Transverse colon (tissue), 4 donors: ENCODE data around the gene LHX2. TPM values are rescaled to one million over a fixed set of nuclear protein-coding genes. Genes with fewer than 3 reads are reported as not detected.

Experiments used
- DNase-seq: peaks from one replicate; pipeline ENCODE4 v3.0.0-alpha.2; 2019
- H3K27ac ChIP-seq, 4 donors: fragments of 200-600 bp; sonication (generic); 2 replicates each; pipeline ENCODE4 v1.5.1; 2016 to 2018; ENCODE audit warnings: inconsistent platforms in 4 of 4
- H3K27me3 ChIP-seq: fragments of 200-600 bp; sonication (generic); 2 replicates; pipeline ENCODE4 v1.5.1; 2017; ENCODE audit warnings: inconsistent platforms
- H3K36me3 ChIP-seq, 4 donors: fragments of 200-600 bp; sonication (generic); 2 replicates each; pipeline ENCODE4 v1.5.1; 2017 to 2019; ENCODE audit warnings: inconsistent platforms in 4 of 4
- H3K4me1 ChIP-seq, 4 donors: fragments of 200-600 bp; sonication (generic); 2 replicates each; pipeline ENCODE4 v1.5.1; 2017 to 2020; ENCODE audit warnings: inconsistent platforms in 4 of 4
- H3K4me3 ChIP-seq, 4 donors: fragments of 200-600 bp; sonication (generic); 1 replicate in 1 of 4; 2 replicates in 3 of 4; pipeline versions ENCODE4 v1.5.1 to v1.6.1; 2017 to 2019; ENCODE audit warnings: inconsistent platforms in 4 of 4
- H3K9me3 ChIP-seq, 2 donors: fragments of 200-600 bp; sonication (generic); 2 replicates each; pipeline ENCODE4 v1.5.1; 2017 to 2019; ENCODE audit warnings: inconsistent platforms in 2 of 2
- EP300 ChIP-seq: sonication (generic); formaldehyde crosslinking; IDR thresholded peaks from one replicate; pipeline ENCODE4 v1.6.1; 2017; ENCODE audit warnings: antibody characterized with exemption, low read depth
- POLR2A ChIP-seq: fragments of 450-650 bp; IDR thresholded peaks from one replicate; pipeline ENCODE4 v1.6.1; 2016; ENCODE audit warnings: antibody characterized with exemption, mild to moderate bottlenecking, moderate library complexity
- POLR2AphosphoS5 ChIP-seq, 3 donors: sonication (generic); formaldehyde crosslinking; IDR thresholded peaks; one replicate each; pipeline ENCODE4 v1.6.1; 2016; ENCODE audit warnings: antibody characterized with exemption in 3 of 3
- WGBS, 2 donors: methylation state at CpG; one replicate each; pipeline ENCODE4 v1.1.5; 2018; ENCODE audit warnings: low coverage in 1 of 2; 5-methylcytosine and 5-hydroxymethylcytosine counted together
- in situ Hi-C, 4 donors: fragments of 200-750 bp; cut with MboI; loops; one replicate each; pipeline versions ENCODE4 v1.15.0 to v1.15.1; 2017; ENCODE audit warnings: low sequenced_read_pairs in 3 of 4, low pct_ligation_motif_present in 1 of 4, low pct_unique_long_range_greater_than_20kb in 1 of 4
- intact Hi-C: fragments of 100-400 bp; cut with DNase I; formaldehyde crosslinking; loops from one replicate; pipeline ENCODE4 v1.15.1; 2023; ENCODE audit warnings: low total_unique reads
- total RNA-seq, 4 donors: library from RNA; depleted of rRNA; stranded (reverse); fragments of >200 nt; gene quantifications; one replicate each; pipeline ENCODE4 v1.1.0, GENCODE V29; 2016
- TF ChIP-seq, protein P1 (sequence below), 5 experiments: fragments of 200-600 bp in 3 of 5; fragments of 450-650 bp in 2 of 5; sonication (generic) in 3 of 5; IDR thresholded peaks; 1 replicate in 2 of 5; 2 replicates in 3 of 5; pipeline ENCODE4 v1.5.1; 2016 to 2017; ENCODE audit warnings: antibody characterized with exemption in 5 of 5, inconsistent platforms in 3 of 5, mild to moderate bottlenecking in 2 of 5, moderate library complexity in 1 of 5

The LHX2 gene
- total RNA-seq, 4 donors from 2014 or later = not detected

DNA sequence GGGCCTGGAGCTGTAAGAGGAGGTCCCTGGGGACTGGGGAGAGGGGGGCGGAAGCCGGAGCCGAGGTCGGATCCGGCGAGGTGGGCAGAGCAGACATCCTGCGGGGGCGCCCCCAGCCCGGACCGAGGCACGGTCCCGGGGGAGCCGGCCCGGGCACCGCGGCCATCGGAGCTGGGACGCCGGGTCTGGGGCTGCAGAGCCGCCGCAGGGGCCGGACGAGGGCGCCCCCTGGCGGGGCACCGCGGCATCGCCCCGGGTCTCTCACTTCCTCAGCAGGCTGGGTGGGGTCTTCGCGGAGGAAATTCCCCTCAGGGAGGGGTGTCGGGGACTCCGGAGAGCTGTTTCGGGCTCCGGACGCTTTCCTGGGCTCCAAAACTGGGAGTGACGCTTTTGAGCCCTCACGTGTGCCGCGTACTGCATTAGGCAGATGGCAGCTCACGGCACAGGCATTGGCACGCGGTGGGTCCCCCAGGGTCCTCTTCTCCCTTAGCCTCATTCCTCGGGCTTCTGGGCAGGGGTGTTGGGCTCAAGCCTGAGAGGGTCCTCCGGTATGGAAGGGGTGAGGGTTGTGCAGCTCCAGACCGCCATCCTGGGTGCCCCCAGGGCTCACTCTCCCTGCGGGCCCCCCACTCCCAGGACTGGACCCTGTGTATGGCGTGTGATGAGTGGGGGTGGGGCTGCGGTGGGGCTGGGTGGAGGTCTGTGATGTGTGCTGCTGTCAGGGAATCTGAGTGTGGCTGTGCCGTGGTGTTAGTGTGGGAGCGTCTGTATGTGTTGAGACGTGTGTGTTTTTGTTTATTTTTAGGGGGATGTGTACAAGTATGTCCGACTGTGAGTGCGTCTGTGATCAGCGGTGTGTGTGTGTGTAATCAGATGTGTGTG lies 29.6 kb downstream of the LHX2 start:
- WGBS, 2 donors = 11 to 20% methylated on average over 4 to 27 of the region's 55 CpGs
- Histone ChIP-seq H3K9me3 (no peaks in the 10 kb centered on the region), H3K27ac (no peak overlapping the region), H3K36me3 (no peaks in the 10 kb centered on the region), H3K4me3 (peak overlapping the region; percentile 23 to 54 (median 36)), H3K4me1 (peaks cover 10 to 25% (median 22%) of the 10 kb centered on the region in 4 donors), H3K27me3 (peaks cover 91% of the 10 kb centered on the region)
- intact Hi-C loops (loop anchor here (2.0 kb wide), 2 partner anchors 496 to 638 kb away; no protein-coding TSS in a partner anchor), in situ Hi-C loops (loop anchor here (5.0 to 25.0 kb wide), 5 partner anchors 329 to 629 kb away; no protein-coding TSS in a partner anchor)
- peak; percentile 58 for DNase-seq
- TF ChIP-seq, protein P1, sequence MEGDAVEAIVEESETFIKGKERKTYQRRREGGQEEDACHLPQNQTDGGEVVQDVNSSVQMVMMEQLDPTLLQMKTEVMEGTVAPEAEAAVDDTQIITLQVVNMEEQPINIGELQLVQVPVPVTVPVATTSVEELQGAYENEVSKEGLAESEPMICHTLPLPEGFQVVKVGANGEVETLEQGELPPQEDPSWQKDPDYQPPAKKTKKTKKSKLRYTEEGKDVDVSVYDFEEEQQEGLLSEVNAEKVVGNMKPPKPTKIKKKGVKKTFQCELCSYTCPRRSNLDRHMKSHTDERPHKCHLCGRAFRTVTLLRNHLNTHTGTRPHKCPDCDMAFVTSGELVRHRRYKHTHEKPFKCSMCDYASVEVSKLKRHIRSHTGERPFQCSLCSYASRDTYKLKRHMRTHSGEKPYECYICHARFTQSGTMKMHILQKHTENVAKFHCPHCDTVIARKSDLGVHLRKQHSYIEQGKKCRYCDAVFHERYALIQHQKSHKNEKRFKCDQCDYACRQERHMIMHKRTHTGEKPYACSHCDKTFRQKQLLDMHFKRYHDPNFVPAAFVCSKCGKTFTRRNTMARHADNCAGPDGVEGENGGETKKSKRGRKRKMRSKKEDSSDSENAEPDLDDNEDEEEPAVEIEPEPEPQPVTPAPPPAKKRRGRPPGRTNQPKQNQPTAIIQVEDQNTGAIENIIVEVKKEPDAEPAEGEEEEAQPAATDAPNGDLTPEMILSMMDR (IDR thresholded peaks at IDR 0.05) = peak; percentile 75 to 98 (median 96)
- no peak for TF ChIP-seq POLR2A
- TF ChIP-seq EP300 = no peak

GRCh38 chr9:124041817-124042116 lies 30.2 kb downstream of the LHX2 start:
- H3K9me3 ChIP-seq = no peaks in the 10 kb centered on the region
- DNase-seq = no peak
- H3K36me3 ChIP-seq = no peaks in the 10 kb centered on the region
- peaks cover 90% of the 10 kb centered on the region for H3K27me3 ChIP-seq
- H3K4me1 ChIP-seq = peaks cover 10 to 25% (median 22%) of the 10 kb centered on the region in 4 donors
- TF ChIP-seq POLR2AphosphoS5 (IDR thresholded peaks at IDR 0.05) (no peak), EP300 (no peak), POLR2A (no peak)
- TF ChIP-seq, protein P1 (IDR thresholded peaks at IDR 0.05) = no peak
- in situ Hi-C loops (loop anchor here (5.0 to 25.0 kb wide), 5 partner anchors 329 to 629 kb away; no protein-coding TSS in a partner anchor), intact Hi-C loops (loop anchor here (2.0 kb wide), 2 partner anchors 497 to 639 kb away; no protein-coding TSS in a partner anchor)
- WGBS, 2 donors = 27 to 29% methylated on average over 2 to 4 of the region's 4 CpGs
- H3K4me3 ChIP-seq = no peak overlapping the region
- no peak overlapping the region for H3K27ac ChIP-seq

GRCh38 chr9:124042201-124042721 lies 30.7 kb downstream of the LHX2 start:
- Histone ChIP-seq H3K9me3 (no peaks in the 10 kb centered on the region), H3K27ac (no peak overlapping the region), H3K36me3 (no peaks in the 10 kb centered on the region), H3K4me3 (no peak overlapping the region), H3K4me1 (peaks cover 10 to 25% (median 22%) of the 10 kb centered on the region in 4 donors), H3K27me3 (peaks cover 86% of the 10 kb centered on the region)
- intact Hi-C loops (no loop called here), in situ Hi-C loops (loop anchor here (5.0 to 25.0 kb wide), 5 partner anchors 330 to 630 kb away; no protein-coding TSS in a partner anchor)
- WGBS, 2 donors = 44% methylated on average over 11 of the region's 11 CpGs; no CpG with 5 or more reads in 1 of the 2 donors
- TF ChIP-seq EP300 = no peak
- no peak for TF ChIP-seq POLR2A
- TF ChIP-seq POLR2AphosphoS5 (IDR thresholded peaks at IDR 0.05) = no peak
- TF ChIP-seq, protein P1 (IDR thresholded peaks at IDR 0.05) = no peak
- no peak for DNase-seq

- peaks cover 10 to 25% (median 22%) of the 10 kb centered on the region in 4 donors for H3K4me1 ChIP-seq
- in situ Hi-C loops (loop anchor here (5.0 to 25.0 kb wide), 5 partner anchors 332 to 632 kb away; no protein-coding TSS in a partner anchor), intact Hi-C loops (no loop called here)
- H3K27me3 ChIP-seq = peaks cover 76% of the 10 kb centered on the region
- no peak for DNase-seq
- no peak for TF ChIP-seq EP300
- no peak for TF ChIP-seq POLR2A
- TF ChIP-seq, protein P1 (IDR thresholded peaks at IDR 0.05) = no peak
- TF ChIP-seq POLR2AphosphoS5 (IDR thresholded peaks at IDR 0.05) = no peak
- WGBS, 2 donors = 78 to 83% methylated on average over 1 to 5 of the region's 5 CpGs
- no peaks in the 10 kb centered on the region for H3K9me3 ChIP-seq
- no peak overlapping the region for H3K4me3 ChIP-seq
- H3K36me3 ChIP-seq = no peaks in the 10 kb centered on the region
- H3K27ac ChIP-seq = no peak overlapping the region
These were observed 32.9 kb downstream of the LHX2 start for GRCh38 chr9:124044448-124044847.
